HepG2 (cell line): ENCODE measurements around the gene NGRN. TPM values are rescaled to one million over a fixed set of nuclear protein-coding genes. Genes with fewer than 3 reads are reported as not detected.

Source experiments
- ATAC-seq: fragments of 200-7000 bp; cut with Tn5 transposase; 3 replicates; pipeline ENCODE4 v1.9.1; 2020; ENCODE audit warnings: mild to moderate bottlenecking, moderate library complexity
- BruUV-seq: library from RNA; stranded (reverse); fragments of 400-500 nt; replicated peaks from 2 replicates; lab custom pipeline; 2021; lab: Mats Ljungman, UMichigan
- CTCF ChIA-PET: fragments of 300-600 bp; formaldehyde crosslinking; extraction: SDS; loops from one replicate; lab custom pipeline; 2021; ENCODE audit warnings: low total read pairs, inconsistent platforms, low intra/inter-chr PET ratio; lab: Yijun Ruan, JAX
- POLR2A ChIA-PET: fragments of 350-600 bp; sonication (Branson Sonifier 250); formaldehyde crosslinking; loops from one replicate; lab custom pipeline; 2020; ENCODE audit warnings: antibody characterized with exemption, inconsistent platforms; lab: Yijun Ruan, JAX
- DNase-seq: peaks from one replicate; pipeline ENCODE4 v3.0.0-alpha.2; 2015; ENCODE audit warnings: low spot score
- FAIRE-seq: peaks from 3 replicates; lab custom pipeline; 2011; peaks lifted over from hg19 to GRCh38; lab: Jason Lieb, UNC
- H2AFZ ChIP-seq: one replicate; pipeline ENCODE4 v1.6.1; 2011; ENCODE audit warnings: low read length, inconsistent platforms
- H3K27ac ChIP-seq: fragments of 300-600 bp; 3 replicates; pipeline ENCODE4 v1.8.0; 2011; ENCODE audit warnings: mixed run types, mild to moderate bottlenecking, mixed read lengths, low read length, inconsistent platforms; ENCODE audit not compliant: insufficient read depth; ENCODE audit errors: extremely low read length
- H3K27me3 ChIP-seq, 2 experiments: fragments of 200-600 bp in 1 of 2; 2 replicates in 1 of 2; 3 replicates in 1 of 2; pipeline versions ENCODE4 v1.6.0 to v1.8.0; 2011; ENCODE audit warnings: low read length in 2 of 2, mild to moderate bottlenecking in 2 of 2, moderate library complexity in 2 of 2, inconsistent platforms in 1 of 2; ENCODE audit not compliant: insufficient read depth in 2 of 2, control insufficient read depth in 1 of 2
- H3K36me3 ChIP-seq, 2 experiments: fragments of 200-600 bp in 1 of 2; replicated peaks in 1 of 2; 2 replicates in 1 of 2; 3 replicates in 1 of 2; pipeline versions ENCODE4 v1.5.1 to v1.8.0; 2011; ENCODE audit warnings: low read length in 2 of 2, inconsistent platforms in 1 of 2; ENCODE audit not compliant: insufficient read depth in 2 of 2, control insufficient read depth in 1 of 2
- H3K4me1 ChIP-seq: 2 replicates; pipeline ENCODE4 v1.5.1; 2012; ENCODE audit warnings: low read length, inconsistent platforms; ENCODE audit not compliant: insufficient read depth
- H3K4me2 ChIP-seq: 2 replicates; pipeline ENCODE4 v1.6.0; 2011; ENCODE audit warnings: low read depth, low read length, inconsistent platforms
- H3K4me3 ChIP-seq, 3 experiments: fragments of 200-600 bp in 1 of 3; sonication (generic), shearing (Covaris generic) in 1 of 3; replicated peaks in 1 of 3; 2 replicates each; pipeline ENCODE4 v1.5.1; 2011 to 2016; ENCODE audit warnings: low read length in 3 of 3, inconsistent platforms in 2 of 3, low read depth in 2 of 3, mild to moderate bottlenecking in 2 of 3, control low read depth in 1 of 3, mixed read lengths in 1 of 3; ENCODE audit not compliant: insufficient read depth in 1 of 3
- H3K79me2 ChIP-seq: one replicate; pipeline ENCODE4 v1.6.1; 2011; ENCODE audit warnings: low read length, inconsistent platforms; ENCODE audit not compliant: insufficient read depth
- H3K9ac ChIP-seq: 2 replicates; pipeline ENCODE4 v1.6.0; 2011; ENCODE audit warnings: mild to moderate bottlenecking, low read depth, low read length, inconsistent platforms; ENCODE audit not compliant: insufficient read depth
- H3K9me3 ChIP-seq: 2 replicates; pipeline ENCODE4 v1.5.1; 2012; ENCODE audit warnings: mild to moderate bottlenecking, low read length
- H4K20me1 ChIP-seq: 2 replicates; pipeline ENCODE4 v1.6.0; 2011; ENCODE audit warnings: inconsistent platforms, mild to moderate bottlenecking, low read length, moderate library complexity; ENCODE audit not compliant: insufficient read depth
- AGO2 ChIP-seq: fragments of 200-400 bp; formaldehyde crosslinking; optimal IDR thresholded peaks from 2 replicates; pipeline ENCODE3; 2017; ENCODE audit warnings: mild to moderate bottlenecking, low read depth, low read length, moderate library complexity
- ATF1 ChIP-seq: IDR thresholded peaks from 2 replicates; pipeline ENCODE4 v1.6.1; 2016; ENCODE audit warnings: mild to moderate bottlenecking, control low read depth
- HOXA9 ChIP-seq: sonication (generic); formaldehyde crosslinking; IDR thresholded peaks from 2 replicates; pipeline ENCODE4 v1.8.1; 2022; ENCODE audit warnings: missing genetic modification reagents, mild to moderate bottlenecking, moderate library complexity, borderline replicate concordance
- IRF2 ChIP-seq: IDR thresholded peaks from 2 replicates; pipeline ENCODE4 v1.6.1; 2018; ENCODE audit warnings: missing genetic modification reagents, missing compliant biosample characterization
- PRPF4 ChIP-seq: fragments of 200-400 bp; formaldehyde crosslinking; IDR thresholded peaks from 2 replicates; pipeline ENCODE4 v1.6.1; 2016; ENCODE audit warnings: low read length, low read depth; ENCODE audit not compliant: poor library complexity, severe bottlenecking
- TBP ChIP-seq: sonication (generic); formaldehyde crosslinking; IDR thresholded peaks from 2 replicates; pipeline ENCODE4 v1.5.0; 2020; ENCODE audit warnings: missing genetic modification reagents
- TP53 ChIP-seq: sonication (generic); formaldehyde crosslinking; conservative IDR thresholded peaks from 2 replicates; pipeline ENCODE4 v1.4.0; 2020; ENCODE audit warnings: missing genetic modification reagents
- ZNF556 ChIP-seq: sonication (generic); formaldehyde crosslinking; IDR thresholded peaks from 2 replicates; pipeline ENCODE4 v1.4.0; 2020; ENCODE audit warnings: mild to moderate bottlenecking, missing genetic modification reagents, borderline replicate concordance
- ZNF878 ChIP-seq: sonication (generic); formaldehyde crosslinking; IDR thresholded peaks from 2 replicates; pipeline ENCODE4 v1.8.1; 2023; ENCODE audit warnings: mild to moderate bottlenecking, missing genetic modification reagents, moderate library complexity
- ZSCAN29 ChIP-seq: sonication (generic); formaldehyde crosslinking; conservative IDR thresholded peaks from 2 replicates; pipeline ENCODE4 v1.4.0; 2020; ENCODE audit warnings: mild to moderate bottlenecking, missing genetic modification reagents
- WGBS: methylation state at CpG from one replicate; pipeline ENCODE4 v1.1.6; 2017; ENCODE audit warnings: low lambda C conversion rate; 5-methylcytosine and 5-hydroxymethylcytosine counted together
- in situ Hi-C: cut with HindIII; loops from 2 replicates; pipeline ENCODE4 v1.10.0; 2017; ENCODE audit warnings: low pct_unique_long_range_greater_than_20kb; ENCODE audit not compliant: extremely low pct_ligation_motif_present
- intact Hi-C: fragments of 100-400 bp; cut with micrococcal nuclease; formaldehyde crosslinking; loops from one replicate; pipeline ENCODE4 v1.10.0; 2022; ENCODE audit not compliant: unreplicated experiment
- polyA plus RNA-seq, 8 experiments: library from polyadenylated mRNA; depleted of rRNA in 3 of 8; stranded (reverse) in 7 of 8; unstranded in 1 of 8; fragments of >200 nt; fragmentation: Illumina TruSeq in 4 of 8; extraction: Trizol in 4 of 8; gene quantifications; 2 replicates each; pipeline versions ENCODE4 v1.2.1 to v1.2.3, GENCODE V29; 2011 to 2016; ENCODE audit warnings: low read depth in 4 of 8, missing spikeins in 1 of 8, mixed read lengths in 1 of 8; ENCODE audit not compliant: insufficient read depth in 1 of 8
- total RNA-seq, 5 experiments: library from RNA; depleted of rRNA; stranded (reverse); fragments of >200 nt; fragmentation: Illumina TruSeq; extraction: Trizol; gene quantifications; 2 replicates each; pipeline ENCODE4 v1.2.3, GENCODE V29; 2016; ENCODE audit warnings: low read depth in 1 of 5
- TF ChIP-seq, protein P1 (sequence below): sonication (generic); formaldehyde crosslinking; IDR thresholded peaks from 2 replicates; pipeline ENCODE4 v1.5.0; 2020; ENCODE audit warnings: mild to moderate bottlenecking, missing genetic modification reagents
- TF ChIP-seq, protein P2 (sequence below): sonication (generic); formaldehyde crosslinking; conservative IDR thresholded peaks from 2 replicates; pipeline ENCODE4 v1.4.0; 2020; ENCODE audit warnings: missing genetic modification reagents

Gene NGRN
- total and polyA plus RNA-seq, 2 of the 13 experiments (the other 11 are each of a cell fraction or from before 2014, with no cell fraction given) = 39.8 to 63.7 TPM

GRCh38 chr15:90307661-90308060 is 42.2 kb downstream of the NGRN start:
- Histone ChIP-seq H4K20me1 (no peaks in the 10 kb centered on the region), H3K27me3 (peaks cover 0 to 4% of the 10 kb centered on the region in 2 experiments; a peak in 2 of 5 replicates), H3K4me1 (peaks cover 10% of the 10 kb centered on the region; the same call in 1 of the 2 replicates), H3K27ac (no peak overlapping the region), H3K36me3 (no peaks in the 10 kb centered on the region), H3K4me2 (no peak overlapping the region), H2AFZ (no peak overlapping the region), H3K79me2 (no peaks in the 10 kb centered on the region), H3K9me3 (no peaks in the 10 kb centered on the region), H3K4me3 (no peak overlapping the region), H3K9ac (no peak overlapping the region)
- ChIA-PET POLR2A (no interaction called here), CTCF (no interaction called here)
- TF ChIP-seq TBP (CRISPR knock-in tag) (no peak), HOXA9 (CRISPR knock-in tag) (no peak), ZNF556 (CRISPR knock-in tag) (no peak), PRPF4 (no peak), TP53 (no peak), AGO2 (no peak), ZNF878 (CRISPR knock-in tag) (no peak), ATF1 (CRISPR knock-in tag) (no peak)
- intact Hi-C loops = no loop called here
- in situ Hi-C loops = loop anchor here (10.0 kb wide), 1 partner anchor 297 kb away; no protein-coding TSS in a partner anchor
- DNase-seq (no peak), FAIRE-seq (no peak), ATAC-seq (no peak)
- 0% methylated on average over 2 of the region's 2 CpGs for WGBS
- no TSS peak for BruUV-seq

DNA sequence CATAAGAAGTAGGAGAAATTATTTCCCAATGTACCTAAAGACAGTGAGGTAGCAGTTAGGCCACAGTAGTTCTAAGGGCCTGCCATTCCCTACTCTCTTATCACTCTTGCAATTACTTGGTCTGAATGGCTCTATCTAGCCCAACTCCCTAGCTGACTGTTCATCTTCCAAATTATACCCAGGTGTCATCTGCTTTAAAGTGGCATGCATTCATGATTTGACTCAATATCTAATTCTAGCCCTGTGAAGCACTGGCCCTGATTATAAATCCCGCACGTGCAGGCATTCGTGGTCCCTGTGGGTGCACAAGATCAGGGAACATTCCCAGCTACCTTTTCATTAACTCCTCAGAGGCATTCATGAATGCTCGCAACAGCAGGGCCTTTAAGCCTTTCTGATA is 43.5 kb downstream of the NGRN start:
- BruUV-seq = no TSS peak
- H3K36me3 ChIP-seq = no peaks in the 10 kb centered on the region
- H3K9me3 ChIP-seq = no peaks in the 10 kb centered on the region
- DNase-seq = no peak
- H3K4me1 ChIP-seq = peaks cover 9% of the 10 kb centered on the region; the same call in 1 of the 2 replicates
- 42% methylated on average over 4 of the region's 4 CpGs for WGBS
- H3K4me3 ChIP-seq = no peak overlapping the region
- in situ Hi-C loops = loop anchor here (10.0 kb wide), 1 partner anchor 296 kb away; no protein-coding TSS in a partner anchor
- CTCF ChIA-PET = no interaction called here
- POLR2A ChIA-PET = no interaction called here
- no peak for FAIRE-seq
- H4K20me1 ChIP-seq = no peaks in the 10 kb centered on the region
- H3K4me2 ChIP-seq = no peak overlapping the region
- intact Hi-C loops = no loop called here
- H3K27me3 ChIP-seq = peaks cover 0 to 4% of the 10 kb centered on the region in 2 experiments; a peak in 2 of 5 replicates
- no peak overlapping the region for H2AFZ ChIP-seq
- no peak overlapping the region for H3K27ac ChIP-seq
- H3K9ac ChIP-seq = no peak overlapping the region
- no peaks in the 10 kb centered on the region for H3K79me2 ChIP-seq
- ATAC-seq = no peak
- no peak for TF ChIP-seq ZSCAN29 (CRISPR knock-in tag)
- TF ChIP-seq IRF2 (CRISPR knock-in tag) = no peak
- TF ChIP-seq, protein P1, sequence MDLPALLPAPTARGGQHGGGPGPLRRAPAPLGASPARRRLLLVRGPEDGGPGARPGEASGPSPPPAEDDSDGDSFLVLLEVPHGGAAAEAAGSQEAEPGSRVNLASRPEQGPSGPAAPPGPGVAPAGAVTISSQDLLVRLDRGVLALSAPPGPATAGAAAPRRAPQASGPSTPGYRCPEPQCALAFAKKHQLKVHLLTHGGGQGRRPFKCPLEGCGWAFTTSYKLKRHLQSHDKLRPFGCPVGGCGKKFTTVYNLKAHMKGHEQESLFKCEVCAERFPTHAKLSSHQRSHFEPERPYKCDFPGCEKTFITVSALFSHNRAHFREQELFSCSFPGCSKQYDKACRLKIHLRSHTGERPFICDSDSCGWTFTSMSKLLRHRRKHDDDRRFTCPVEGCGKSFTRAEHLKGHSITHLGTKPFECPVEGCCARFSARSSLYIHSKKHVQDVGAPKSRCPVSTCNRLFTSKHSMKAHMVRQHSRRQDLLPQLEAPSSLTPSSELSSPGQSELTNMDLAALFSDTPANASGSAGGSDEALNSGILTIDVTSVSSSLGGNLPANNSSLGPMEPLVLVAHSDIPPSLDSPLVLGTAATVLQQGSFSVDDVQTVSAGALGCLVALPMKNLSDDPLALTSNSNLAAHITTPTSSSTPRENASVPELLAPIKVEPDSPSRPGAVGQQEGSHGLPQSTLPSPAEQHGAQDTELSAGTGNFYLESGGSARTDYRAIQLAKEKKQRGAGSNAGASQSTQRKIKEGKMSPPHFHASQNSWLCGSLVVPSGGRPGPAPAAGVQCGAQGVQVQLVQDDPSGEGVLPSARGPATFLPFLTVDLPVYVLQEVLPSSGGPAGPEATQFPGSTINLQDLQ = no peak
- TF ChIP-seq, protein P2, sequence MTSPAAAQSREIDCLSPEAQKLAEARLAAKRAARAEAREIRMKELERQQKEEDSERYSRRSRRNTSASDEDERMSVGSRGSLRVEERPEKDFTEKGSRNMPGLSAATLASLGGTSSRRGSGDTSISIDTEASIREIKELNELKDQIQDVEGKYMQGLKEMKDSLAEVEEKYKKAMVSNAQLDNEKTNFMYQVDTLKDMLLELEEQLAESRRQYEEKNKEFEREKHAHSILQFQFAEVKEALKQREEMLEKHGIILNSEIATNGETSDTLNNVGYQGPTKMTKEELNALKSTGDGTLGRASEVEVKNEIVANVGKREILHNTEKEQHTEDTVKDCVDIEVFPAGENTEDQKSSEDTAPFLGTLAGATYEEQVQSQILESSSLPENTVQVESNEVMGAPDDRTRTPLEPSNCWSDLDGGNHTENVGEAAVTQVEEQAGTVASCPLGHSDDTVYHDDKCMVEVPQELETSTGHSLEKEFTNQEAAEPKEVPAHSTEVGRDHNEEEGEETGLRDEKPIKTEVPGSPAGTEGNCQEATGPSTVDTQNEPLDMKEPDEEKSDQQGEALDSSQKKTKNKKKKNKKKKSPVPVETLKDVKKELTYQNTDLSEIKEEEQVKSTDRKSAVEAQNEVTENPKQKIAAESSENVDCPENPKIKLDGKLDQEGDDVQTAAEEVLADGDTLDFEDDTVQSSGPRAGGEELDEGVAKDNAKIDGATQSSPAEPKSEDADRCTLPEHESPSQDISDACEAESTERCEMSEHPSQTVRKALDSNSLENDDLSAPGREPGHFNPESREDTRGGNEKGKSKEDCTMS = no peak
